ENCODE measurements around the gene PTDSS2. TPM values are rescaled to one million over a fixed set of nuclear protein-coding genes. Genes with fewer than 3 reads are reported as not detected.
"Not testable (repeated sequence)": the region's sequence is repeated elsewhere in the genome, so short reads cannot be mapped to it uniquely, and the experiment has no call there.

PTDSS2 gene
- total RNA-seq, 1 donor from 2014 or later = 40.7 TPM

GRCh38 chr11:431921-432320, 18.2 kb upstream of the PTDSS2 start:
- no peak for DNase-seq (ENCODE audit: low read depth)

- no peak for DNase-seq (ENCODE audit: low read depth)
These were observed 17.5 kb upstream of the PTDSS2 start for GRCh38 chr11:432501-433100.

GRCh38 chr11:433111-433510, 17.0 kb upstream of the PTDSS2 start:
- no peak for DNase-seq (ENCODE audit: low read depth)

GRCh38 chr11:433641-434040, 16.4 kb upstream of the PTDSS2 start:
- no peak for DNase-seq (ENCODE audit: low read depth)

- no peak for DNase-seq (ENCODE audit: low read depth)
These were observed 15.6 kb upstream of the PTDSS2 start for GRCh38 chr11:434496-434895.

- not testable (repeated sequence) for DNase-seq (ENCODE audit: low read depth)
These were observed 14.9 kb upstream of the PTDSS2 start for GRCh38 chr11:434999-435740.

GRCh38 chr11:437228-437870, 12.7 kb upstream of the PTDSS2 start:
- no peak for DNase-seq (ENCODE audit: low read depth)

- DNase-seq (ENCODE audit: low read depth) = no peak
These were observed 11.8 kb upstream of the PTDSS2 start for GRCh38 chr11:438101-438844.

- DNase-seq (ENCODE audit: low read depth) = no peak
These were observed 10.6 kb upstream of the PTDSS2 start for GRCh38 chr11:439315-440064.

GRCh38 chr11:440065-441042, 9.7 kb upstream of the PTDSS2 start:
- no peak for DNase-seq (ENCODE audit: low read depth)

- DNase-seq (ENCODE audit: low read depth) = no peak
These were observed 9.0 kb upstream of the PTDSS2 start for GRCh38 chr11:441043-441417.

- DNase-seq (ENCODE audit: low read depth) = peak; percentile 9
These were observed 8.4 kb upstream of the PTDSS2 start, which contains the start of gene ANO9 for GRCh38 chr11:441418-442274. Gene ANO9, minus strand, starts transcription at chr11:442011. Its CDS starts 85 bp downstream, at chr11:441926.

GRCh38 chr11:442611-443081, 7.4 kb upstream of the PTDSS2 start:
- DNase-seq (ENCODE audit: low read depth) = no peak

- DNase-seq (ENCODE audit: low read depth) = peak; percentile 18
These were observed 6.4 kb upstream of the PTDSS2 start for GRCh38 chr11:443542-444199.

GRCh38 chr11:444396-445144, 5.5 kb upstream of the PTDSS2 start:
- peak; percentile 42 for DNase-seq (ENCODE audit: low read depth)

GRCh38 chr11:445765-446588, 4.1 kb upstream of the PTDSS2 start:
- DNase-seq (ENCODE audit: low read depth) = no peak

- DNase-seq (ENCODE audit: low read depth) = no peak
These were observed 3.2 kb upstream of the PTDSS2 start for GRCh38 chr11:446891-447290.
